ENCODE results near the gene DLEC1. TPM values are rescaled to one million over a fixed set of nuclear protein-coding genes. Genes with fewer than 3 reads are reported as not detected.

The DLEC1 gene
- total and polyA plus RNA-seq, 2 experiments from 2014 or later: 0.31 to 0.66 TPM

GRCh38 chr3:38001456-38002081 is 37.4 kb upstream of the DLEC1 start:
- ATAC-seq (peak; percentile 29), DNase-seq (ENCODE audit: low spot score) (peak; percentile 71)
- H3F3A ChIP-seq (replicated peaks; ENCODE audit: low read depth): no peaks in the 10 kb centered on the region
- no peak overlapping the region for H3K4me3 ChIP-seq
- Mint-ChIP-seq H3K4me3 (no peak overlapping the region), H3K27ac (no peak overlapping the region), H3K36me3 (ENCODE audit: low read depth) (peaks cover 3% of the 10 kb centered on the region; the same call in 1 of the 3 replicates), H3K27me3 (ENCODE audit: insufficient read depth, low read depth, poor library complexity) (peaks cover 15% of the 10 kb centered on the region), H3K4me1 (peaks cover 15% of the 10 kb centered on the region), H3K9me3 (no peaks in the 10 kb centered on the region)
- TF ChIP-seq EZH2phosphoT487 (IDR thresholded peaks at IDR 0.05; ENCODE audit: unreplicated experiment): no peak
- TF ChIP-seq CTCF (conservative IDR thresholded peaks at IDR 0.05; ENCODE audit: low read depth in 2 of 2): peak; percentile 46 to 64
- H3K27me3 ChIP-seq (ENCODE audit: insufficient read depth): no peaks in the 10 kb centered on the region; the same call in 1 of the 2 replicates
- H3K9me2 ChIP-seq (ENCODE audit: insufficient read depth): no peaks in the 10 kb centered on the region
- no peak overlapping the region for H3K4me2 ChIP-seq
- no peaks in the 10 kb centered on the region for H3K79me2 ChIP-seq (replicated peaks; ENCODE audit: insufficient read depth)
- no peaks in the 10 kb centered on the region for H3K36me3 ChIP-seq (ENCODE audit: insufficient read depth)
- no peak overlapping the region for H3K27ac ChIP-seq (ENCODE audit: low read depth)
- H4K20me1 ChIP-seq (replicated peaks; ENCODE audit: insufficient read depth): no peaks in the 10 kb centered on the region
- H3K4me1 ChIP-seq (ENCODE audit: insufficient read depth): peaks cover 7% of the 10 kb centered on the region
- H2AFZ ChIP-seq: no peak overlapping the region

GRCh38 chr3:38002291-38002876 is 36.6 kb upstream of the DLEC1 start:
- H3K36me3 ChIP-seq (ENCODE audit: insufficient read depth): no peaks in the 10 kb centered on the region
- no peak for DNase-seq (ENCODE audit: low spot score)
- no peak for TF ChIP-seq ZNF331 (CRISPR knock-in tag; IDR thresholded peaks at IDR 0.05; ENCODE audit: low read depth)
- TF ChIP-seq, protein P1, sequence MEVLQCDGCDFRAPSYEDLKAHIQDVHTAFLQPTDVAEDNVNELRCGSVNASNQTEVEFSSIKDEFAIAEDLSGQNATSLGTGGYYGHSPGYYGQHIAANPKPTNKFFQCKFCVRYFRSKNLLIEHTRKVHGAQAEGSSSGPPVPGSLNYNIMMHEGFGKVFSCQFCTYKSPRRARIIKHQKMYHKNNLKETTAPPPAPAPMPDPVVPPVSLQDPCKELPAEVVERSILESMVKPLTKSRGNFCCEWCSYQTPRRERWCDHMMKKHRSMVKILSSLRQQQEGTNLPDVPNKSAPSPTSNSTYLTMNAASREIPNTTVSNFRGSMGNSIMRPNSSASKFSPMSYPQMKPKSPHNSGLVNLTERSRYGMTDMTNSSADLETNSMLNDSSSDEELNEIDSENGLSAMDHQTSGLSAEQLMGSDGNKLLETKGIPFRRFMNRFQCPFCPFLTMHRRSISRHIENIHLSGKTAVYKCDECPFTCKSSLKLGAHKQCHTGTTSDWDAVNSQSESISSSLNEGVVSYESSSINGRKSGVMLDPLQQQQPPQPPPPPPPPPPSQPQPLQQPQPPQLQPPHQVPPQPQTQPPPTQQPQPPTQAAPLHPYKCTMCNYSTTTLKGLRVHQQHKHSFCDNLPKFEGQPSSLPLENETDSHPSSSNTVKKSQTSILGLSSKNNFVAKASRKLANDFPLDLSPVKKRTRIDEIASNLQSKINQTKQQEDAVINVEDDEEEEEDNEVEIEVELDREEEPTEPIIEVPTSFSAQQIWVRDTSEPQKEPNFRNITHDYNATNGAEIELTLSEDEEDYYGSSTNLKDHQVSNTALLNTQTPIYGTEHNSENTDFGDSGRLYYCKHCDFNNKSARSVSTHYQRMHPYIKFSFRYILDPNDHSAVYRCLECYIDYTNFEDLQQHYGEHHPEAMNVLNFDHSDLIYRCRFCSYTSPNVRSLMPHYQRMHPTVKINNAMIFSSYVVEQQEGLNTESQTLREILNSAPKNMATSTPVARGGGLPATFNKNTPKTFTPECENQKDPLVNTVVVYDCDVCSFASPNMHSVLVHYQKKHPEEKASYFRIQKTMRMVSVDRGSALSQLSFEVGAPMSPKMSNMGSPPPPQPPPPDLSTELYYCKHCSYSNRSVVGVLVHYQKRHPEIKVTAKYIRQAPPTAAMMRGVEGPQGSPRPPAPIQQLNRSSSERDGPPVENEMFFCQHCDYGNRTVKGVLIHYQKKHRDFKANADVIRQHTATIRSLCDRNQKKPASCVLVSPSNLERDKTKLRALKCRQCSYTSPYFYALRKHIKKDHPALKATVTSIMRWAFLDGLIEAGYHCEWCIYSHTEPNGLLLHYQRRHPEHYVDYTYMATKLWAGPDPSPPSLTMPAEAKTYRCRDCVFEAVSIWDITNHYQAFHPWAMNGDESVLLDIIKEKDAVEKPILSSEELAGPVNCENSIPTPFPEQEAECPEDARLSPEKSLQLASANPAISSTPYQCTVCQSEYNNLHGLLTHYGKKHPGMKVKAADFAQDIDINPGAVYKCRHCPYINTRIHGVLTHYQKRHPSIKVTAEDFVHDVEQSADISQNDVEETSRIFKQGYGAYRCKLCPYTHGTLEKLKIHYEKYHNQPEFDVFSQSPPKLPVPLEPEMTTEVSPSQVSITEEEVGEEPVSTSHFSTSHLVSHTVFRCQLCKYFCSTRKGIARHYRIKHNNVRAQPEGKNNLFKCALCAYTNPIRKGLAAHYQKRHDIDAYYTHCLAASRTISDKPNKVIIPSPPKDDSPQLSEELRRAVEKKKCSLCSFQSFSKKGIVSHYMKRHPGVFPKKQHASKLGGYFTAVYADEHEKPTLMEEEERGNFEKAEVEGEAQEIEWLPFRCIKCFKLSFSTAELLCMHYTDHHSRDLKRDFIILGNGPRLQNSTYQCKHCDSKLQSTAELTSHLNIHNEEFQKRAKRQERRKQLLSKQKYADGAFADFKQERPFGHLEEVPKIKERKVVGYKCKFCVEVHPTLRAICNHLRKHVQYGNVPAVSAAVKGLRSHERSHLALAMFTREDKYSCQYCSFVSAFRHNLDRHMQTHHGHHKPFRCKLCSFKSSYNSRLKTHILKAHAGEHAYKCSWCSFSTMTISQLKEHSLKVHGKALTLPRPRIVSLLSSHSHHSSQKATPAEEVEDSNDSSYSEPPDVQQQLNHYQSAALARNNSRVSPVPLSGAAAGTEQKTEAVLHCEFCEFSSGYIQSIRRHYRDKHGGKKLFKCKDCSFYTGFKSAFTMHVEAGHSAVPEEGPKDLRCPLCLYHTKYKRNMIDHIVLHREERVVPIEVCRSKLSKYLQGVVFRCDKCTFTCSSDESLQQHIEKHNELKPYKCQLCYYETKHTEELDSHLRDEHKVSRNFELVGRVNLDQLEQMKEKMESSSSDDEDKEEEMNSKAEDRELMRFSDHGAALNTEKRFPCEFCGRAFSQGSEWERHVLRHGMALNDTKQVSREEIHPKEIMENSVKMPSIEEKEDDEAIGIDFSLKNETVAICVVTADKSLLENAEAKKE (CRISPR knock-in tag; IDR thresholded peaks at IDR 0.05): no peak
- no peak for TF ChIP-seq ZNF114 (CRISPR knock-in tag; IDR thresholded peaks at IDR 0.05)
- TF ChIP-seq, protein P2, sequence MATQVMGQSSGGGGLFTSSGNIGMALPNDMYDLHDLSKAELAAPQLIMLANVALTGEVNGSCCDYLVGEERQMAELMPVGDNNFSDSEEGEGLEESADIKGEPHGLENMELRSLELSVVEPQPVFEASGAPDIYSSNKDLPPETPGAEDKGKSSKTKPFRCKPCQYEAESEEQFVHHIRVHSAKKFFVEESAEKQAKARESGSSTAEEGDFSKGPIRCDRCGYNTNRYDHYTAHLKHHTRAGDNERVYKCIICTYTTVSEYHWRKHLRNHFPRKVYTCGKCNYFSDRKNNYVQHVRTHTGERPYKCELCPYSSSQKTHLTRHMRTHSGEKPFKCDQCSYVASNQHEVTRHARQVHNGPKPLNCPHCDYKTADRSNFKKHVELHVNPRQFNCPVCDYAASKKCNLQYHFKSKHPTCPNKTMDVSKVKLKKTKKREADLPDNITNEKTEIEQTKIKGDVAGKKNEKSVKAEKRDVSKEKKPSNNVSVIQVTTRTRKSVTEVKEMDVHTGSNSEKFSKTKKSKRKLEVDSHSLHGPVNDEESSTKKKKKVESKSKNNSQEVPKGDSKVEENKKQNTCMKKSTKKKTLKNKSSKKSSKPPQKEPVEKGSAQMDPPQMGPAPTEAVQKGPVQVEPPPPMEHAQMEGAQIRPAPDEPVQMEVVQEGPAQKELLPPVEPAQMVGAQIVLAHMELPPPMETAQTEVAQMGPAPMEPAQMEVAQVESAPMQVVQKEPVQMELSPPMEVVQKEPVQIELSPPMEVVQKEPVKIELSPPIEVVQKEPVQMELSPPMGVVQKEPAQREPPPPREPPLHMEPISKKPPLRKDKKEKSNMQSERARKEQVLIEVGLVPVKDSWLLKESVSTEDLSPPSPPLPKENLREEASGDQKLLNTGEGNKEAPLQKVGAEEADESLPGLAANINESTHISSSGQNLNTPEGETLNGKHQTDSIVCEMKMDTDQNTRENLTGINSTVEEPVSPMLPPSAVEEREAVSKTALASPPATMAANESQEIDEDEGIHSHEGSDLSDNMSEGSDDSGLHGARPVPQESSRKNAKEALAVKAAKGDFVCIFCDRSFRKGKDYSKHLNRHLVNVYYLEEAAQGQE (IDR thresholded peaks at IDR 0.05; ENCODE audit: unreplicated experiment): no peak
- no peak for TF ChIP-seq JUNB (IDR thresholded peaks at IDR 0.05; ENCODE audit: unreplicated experiment)

More at GRCh38 chr3:38002291-38002876, 36.6 kb upstream of the DLEC1 start:
- Histone ChIP-seq H3K4me3 (no peak overlapping the region), H3K9me2 (ENCODE audit: insufficient read depth) (no peaks in the 10 kb centered on the region), H4K20me1 (replicated peaks; ENCODE audit: insufficient read depth) (no peaks in the 10 kb centered on the region), H3K27me3 (ENCODE audit: insufficient read depth) (no peaks in the 10 kb centered on the region; the same call in 1 of the 2 replicates), H3K27ac (ENCODE audit: low read depth) (no peak overlapping the region), H3K79me2 (replicated peaks; ENCODE audit: insufficient read depth) (no peaks in the 10 kb centered on the region), H2AFZ (no peak overlapping the region), H3K4me2 (no peak overlapping the region), H3K4me1 (ENCODE audit: insufficient read depth) (peaks cover 7% of the 10 kb centered on the region), H3F3A (replicated peaks; ENCODE audit: low read depth) (no peaks in the 10 kb centered on the region)
- no peaks in the 10 kb centered on the region for H3K9me3 Mint-ChIP-seq
- peaks cover 10% of the 10 kb centered on the region for H3K27me3 Mint-ChIP-seq (ENCODE audit: insufficient read depth, low read depth, poor library complexity)
- no peak overlapping the region for H3K27ac Mint-ChIP-seq
- H3K36me3 Mint-ChIP-seq (ENCODE audit: low read depth): peaks cover 3% of the 10 kb centered on the region; the same call in 1 of the 3 replicates
- no peak for ATAC-seq
- H3K4me1 Mint-ChIP-seq: peaks cover 15% of the 10 kb centered on the region
- H3K4me3 Mint-ChIP-seq: no peak overlapping the region

Data from GM23338 (cell line).